GM12865 (cell line): ENCODE measurements around the gene FAM24A.

Source experiments
- DNase-seq: peaks from one replicate; pipeline ENCODE4 v3.0.0; 2010; ENCODE audit warnings: low read depth
- H3K4me3 ChIP-seq: 2 replicates; pipeline ENCODE4 v1.5.1; 2011; ENCODE audit warnings: mild to moderate bottlenecking, low read depth, low read length, control low read depth
- TF ChIP-seq, protein P1 (sequence below): IDR thresholded peaks from 2 replicates; pipeline ENCODE4 v1.5.1; 2011; ENCODE audit warnings: low read length, control low read depth, low read depth, inconsistent platforms; ENCODE audit not compliant: insufficient read depth; ENCODE audit errors: missing control alignments

The FAM24A gene

DNA sequence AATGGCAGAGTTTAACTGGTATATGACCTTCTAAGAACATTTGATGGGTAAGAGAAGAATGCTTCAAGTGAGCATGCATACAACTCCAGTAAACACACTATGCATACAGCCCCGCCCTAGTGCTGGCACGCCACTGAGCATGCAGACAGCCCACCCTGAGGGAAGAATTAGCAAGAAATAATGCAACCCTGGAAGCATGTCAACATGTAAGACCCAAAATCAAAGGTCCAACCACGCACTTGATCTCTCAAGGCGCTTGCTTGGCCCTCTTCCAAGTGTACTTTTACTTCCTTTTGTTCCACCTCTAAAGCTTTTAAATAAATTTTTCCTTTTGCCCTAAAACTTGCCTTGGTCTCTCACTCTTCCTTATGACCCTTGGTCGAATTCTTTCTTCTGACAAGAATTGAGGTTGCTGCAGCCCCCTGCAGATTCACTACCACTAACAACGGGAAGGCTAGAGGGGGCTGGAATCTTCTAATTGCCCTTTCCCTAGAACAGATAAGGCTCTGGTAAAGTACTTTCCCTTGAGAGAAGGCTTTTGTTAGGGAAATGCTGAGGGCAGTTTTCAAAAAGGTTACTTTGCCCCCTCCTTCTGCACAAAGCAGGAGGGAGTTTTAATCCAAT is 34.5 kb upstream of the FAM24A start:
- TF ChIP-seq, protein P1, sequence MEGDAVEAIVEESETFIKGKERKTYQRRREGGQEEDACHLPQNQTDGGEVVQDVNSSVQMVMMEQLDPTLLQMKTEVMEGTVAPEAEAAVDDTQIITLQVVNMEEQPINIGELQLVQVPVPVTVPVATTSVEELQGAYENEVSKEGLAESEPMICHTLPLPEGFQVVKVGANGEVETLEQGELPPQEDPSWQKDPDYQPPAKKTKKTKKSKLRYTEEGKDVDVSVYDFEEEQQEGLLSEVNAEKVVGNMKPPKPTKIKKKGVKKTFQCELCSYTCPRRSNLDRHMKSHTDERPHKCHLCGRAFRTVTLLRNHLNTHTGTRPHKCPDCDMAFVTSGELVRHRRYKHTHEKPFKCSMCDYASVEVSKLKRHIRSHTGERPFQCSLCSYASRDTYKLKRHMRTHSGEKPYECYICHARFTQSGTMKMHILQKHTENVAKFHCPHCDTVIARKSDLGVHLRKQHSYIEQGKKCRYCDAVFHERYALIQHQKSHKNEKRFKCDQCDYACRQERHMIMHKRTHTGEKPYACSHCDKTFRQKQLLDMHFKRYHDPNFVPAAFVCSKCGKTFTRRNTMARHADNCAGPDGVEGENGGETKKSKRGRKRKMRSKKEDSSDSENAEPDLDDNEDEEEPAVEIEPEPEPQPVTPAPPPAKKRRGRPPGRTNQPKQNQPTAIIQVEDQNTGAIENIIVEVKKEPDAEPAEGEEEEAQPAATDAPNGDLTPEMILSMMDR, result no peak
- H3K4me3 ChIP-seq, result no peak overlapping the region
- DNase-seq, result no peak

DNA sequence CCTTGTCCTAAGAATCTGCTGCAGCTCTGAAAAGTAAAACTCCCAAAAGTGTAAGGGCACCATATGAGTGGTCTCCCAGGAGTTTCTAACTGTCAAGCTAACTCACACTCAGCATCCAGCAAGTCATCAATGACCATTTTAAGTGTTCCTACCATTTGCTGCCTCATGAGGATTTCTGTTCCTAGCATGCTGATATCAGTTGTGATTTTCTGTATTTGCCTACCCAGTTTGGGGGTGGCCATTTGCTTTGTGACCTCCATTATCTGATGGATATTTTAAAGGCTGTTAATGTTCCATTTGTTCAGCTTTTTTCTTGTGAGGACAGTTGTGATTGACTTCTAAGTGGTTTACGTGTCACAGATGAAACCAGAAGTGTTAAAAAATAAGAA is 33.9 kb upstream of the FAM24A start:
- no peak overlapping the region for H3K4me3 ChIP-seq
- TF ChIP-seq, protein P1, result no peak
- DNase-seq, result no peak

DNA sequence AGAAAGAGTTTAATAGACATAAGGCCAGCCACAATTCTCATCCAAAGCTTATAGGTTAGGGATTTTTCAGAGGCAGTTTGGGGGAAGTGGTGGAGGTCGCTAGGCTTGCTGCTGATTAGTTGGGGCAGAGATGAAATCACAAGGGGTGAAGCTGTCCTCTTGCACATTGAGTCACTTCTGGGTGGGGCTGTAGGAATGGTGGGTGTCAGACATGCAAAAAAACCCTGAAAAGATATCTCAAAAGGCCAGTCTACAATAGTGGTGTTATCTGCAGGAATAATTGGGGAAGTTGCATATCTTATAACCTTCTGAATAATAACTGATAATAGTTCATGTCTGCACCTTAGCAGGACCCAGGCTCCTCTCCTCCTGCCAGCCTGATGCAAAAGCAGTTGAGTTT is 33.1 kb upstream of the FAM24A start:
- no peak for DNase-seq
- TF ChIP-seq, protein P1, result no peak
- no peak overlapping the region for H3K4me3 ChIP-seq

DNA sequence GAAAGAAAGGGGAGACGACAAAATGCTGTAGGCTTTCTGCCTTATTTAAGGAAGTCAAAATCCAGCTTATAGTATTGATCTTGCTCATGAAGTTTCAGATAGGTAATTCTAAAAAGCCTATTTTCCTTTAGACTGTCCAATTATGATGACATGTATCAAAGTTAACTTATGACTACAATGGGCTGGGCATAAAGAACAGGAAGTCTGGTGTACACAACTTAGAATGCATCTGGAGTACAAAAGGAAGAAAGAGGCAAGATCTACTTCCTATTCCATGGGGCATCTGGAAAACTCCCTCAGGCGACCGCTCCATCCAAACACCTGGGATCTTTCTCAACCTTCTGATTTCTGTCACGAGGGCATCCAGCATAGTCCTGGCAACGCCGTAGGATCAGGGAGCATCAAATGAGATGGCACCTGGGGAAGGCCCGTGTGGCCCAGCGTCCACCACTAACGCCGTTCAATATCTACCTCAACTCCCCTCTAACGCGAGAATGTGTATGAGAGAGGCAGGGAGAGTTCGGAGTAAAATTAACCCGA is 31.5 kb upstream of the FAM24A start:
- peak; percentile 24 for DNase-seq
- peak overlapping the region; percentile 75 for H3K4me3 ChIP-seq
- TF ChIP-seq, protein P1, result no peak

DNA sequence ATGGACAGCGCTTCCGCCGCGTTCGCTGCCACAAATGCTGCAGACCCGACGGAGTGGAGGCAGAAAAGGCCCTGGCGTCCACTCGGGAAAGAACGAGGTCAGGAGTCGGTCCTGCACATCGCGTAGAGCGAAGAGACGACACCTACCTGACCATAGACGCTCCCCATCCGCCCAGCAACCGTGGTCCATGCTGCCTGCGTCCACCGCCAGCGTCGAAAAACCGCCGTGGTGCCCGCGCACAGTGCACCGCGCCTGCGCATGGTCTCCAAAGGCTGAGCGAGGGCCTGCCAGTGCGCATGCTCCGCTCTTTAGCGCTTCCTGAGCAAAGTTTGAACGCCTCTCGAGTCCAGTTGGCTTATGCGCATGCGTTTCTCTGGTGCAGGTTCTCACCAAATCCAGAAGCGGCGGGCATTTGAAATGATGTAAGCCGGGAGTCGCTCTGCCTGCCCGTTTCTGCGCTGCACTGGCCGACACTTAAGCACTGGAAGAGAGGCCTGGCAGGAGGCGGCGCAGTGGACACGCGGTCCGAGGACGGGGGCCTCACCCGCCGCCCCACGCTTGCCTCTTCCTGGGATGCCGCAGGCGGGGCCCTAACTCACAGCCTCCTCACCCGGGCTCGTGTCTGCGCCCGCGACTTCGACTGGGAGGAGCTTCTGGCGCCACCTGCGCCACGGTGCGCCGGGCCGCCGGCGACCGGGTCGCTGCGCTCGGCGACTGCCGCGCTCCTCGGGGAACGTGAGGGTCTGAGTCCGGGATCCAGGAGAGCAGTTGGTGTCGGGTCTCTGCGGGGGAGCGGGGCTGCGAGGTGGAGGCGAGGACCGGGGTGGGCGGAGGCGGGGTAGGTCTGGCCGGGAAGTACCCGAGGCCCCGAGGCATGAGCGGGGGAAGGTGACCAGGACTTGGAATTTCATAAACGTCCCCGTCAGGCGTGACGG is 30.8 kb upstream of the FAM24A start, which contains the start of gene FAM24B:
FAM24B (minus strand) TSS at position 243 of the 935 bp plus-strand sequence. CDS start 29,066 bp downstream, outside the sequence.
- H3K4me3 ChIP-seq, result peak within 1 kb of the TSS; percentile 75
- TF ChIP-seq, protein P1, result no peak
- peak; percentile 98 for DNase-seq

DNA sequence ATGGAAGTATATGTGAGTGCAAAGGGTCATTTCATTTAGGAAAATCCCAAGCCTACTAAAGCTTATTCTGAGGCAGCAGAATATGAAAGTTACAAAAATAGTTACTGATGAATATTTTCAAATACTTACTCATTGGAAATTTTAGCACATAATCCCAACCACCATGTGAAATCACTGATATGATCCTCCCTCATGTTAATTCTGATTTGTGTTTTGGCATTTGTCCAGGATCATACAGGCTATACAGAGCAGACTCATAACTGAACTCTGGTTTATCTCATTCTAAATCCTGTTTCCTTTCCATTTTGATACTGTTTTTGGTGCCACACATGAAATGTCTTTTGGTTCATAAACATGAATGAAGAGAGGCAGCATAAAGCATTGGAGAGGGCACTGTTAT is 27.6 kb upstream of the FAM24A start:
- DNase-seq, result peak; percentile 16
- TF ChIP-seq, protein P1, result no peak
- H3K4me3 ChIP-seq, result no peak overlapping the region
